Activated naive CD4-positive, alpha-beta T cell treated with anti-CD3 and anti-CD28 coated beads for 36 hours (primary cell): ENCODE results near the gene SCN11A. TPM values are rescaled to one million over a fixed set of nuclear protein-coding genes. Genes with fewer than 3 reads are reported as not detected.

ENCODE experiments used
- CTCF ChIA-PET: fragments of 350-600 bp; sonication (Branson Sonifier 250); formaldehyde crosslinking; loops from one replicate; lab custom pipeline; 2021; ENCODE audit warnings: antibody characterized with exemption; lab: Charles Lee
- DNase-seq: peaks from one replicate; pipeline ENCODE4 v3.0.0-alpha.2; 2020
- H3K27ac Mint-ChIP-seq: one replicate; pipeline ENCODE4 v1.8.0; 2021; ENCODE audit warnings: mild to moderate bottlenecking, mixed read lengths
- H3K27me3 Mint-ChIP-seq: one replicate; pipeline ENCODE4 v1.8.0; 2021; ENCODE audit warnings: low read depth, mixed read lengths
- H3K36me3 Mint-ChIP-seq: one replicate; pipeline ENCODE4 v1.8.0; 2021; ENCODE audit warnings: low read depth, mixed read lengths
- H3K4me1 Mint-ChIP-seq: one replicate; pipeline ENCODE4 v1.8.0; 2021; ENCODE audit warnings: low read depth, mixed read lengths
- H3K4me3 Mint-ChIP-seq: one replicate; pipeline ENCODE4 v1.8.0; 2021; ENCODE audit warnings: mild to moderate bottlenecking, moderate library complexity, mixed read lengths
- H3K9me3 Mint-ChIP-seq: one replicate; pipeline ENCODE4 v1.8.0; 2021; ENCODE audit warnings: mixed read lengths
- intact Hi-C: fragments of 100-400 bp; cut with micrococcal nuclease; formaldehyde crosslinking; loops from one replicate; pipeline ENCODE4 v1.15.1; 2023
- total RNA-seq, 2 experiments: library from RNA; stranded (reverse); gene quantifications; one replicate each; pipeline ENCODE4 v1.2.3, GENCODE V29; 2021

The SCN11A gene
- total RNA-seq, 2 experiments from 2014 or later = 0.05 TPM

DNA sequence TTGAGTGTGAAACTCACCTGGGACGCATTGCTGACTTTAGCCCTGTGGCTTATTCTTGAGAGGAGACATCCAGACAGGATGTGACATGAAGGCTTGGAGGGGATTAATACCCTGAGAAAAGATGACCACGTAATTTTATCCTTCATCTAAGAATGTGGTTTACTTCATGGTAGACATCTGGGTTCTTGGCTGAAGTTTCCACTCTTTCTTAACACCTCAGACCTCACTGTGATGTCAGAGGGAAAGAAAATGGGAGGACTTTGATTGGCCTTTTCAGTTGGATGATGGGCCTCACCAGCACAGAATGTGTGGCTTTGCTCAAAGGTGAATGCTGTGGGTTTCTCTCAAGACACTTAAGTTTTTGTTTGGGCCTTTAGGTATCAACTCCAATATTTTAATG, 39.2 kb upstream of the SCN11A start:
- Mint-ChIP-seq H3K9me3 (no peaks in the 10 kb centered on the region), H3K27ac (peak overlapping the region; percentile 26), H3K27me3 (no peaks in the 10 kb centered on the region), H3K4me3 (no peak overlapping the region), H3K4me1 (no peaks in the 10 kb centered on the region), H3K36me3 (peaks cover 15% of the 10 kb centered on the region)
- intact Hi-C loops = no loop called here
- DNase-seq = no peak
- CTCF ChIA-PET = no interaction called here

DNA sequence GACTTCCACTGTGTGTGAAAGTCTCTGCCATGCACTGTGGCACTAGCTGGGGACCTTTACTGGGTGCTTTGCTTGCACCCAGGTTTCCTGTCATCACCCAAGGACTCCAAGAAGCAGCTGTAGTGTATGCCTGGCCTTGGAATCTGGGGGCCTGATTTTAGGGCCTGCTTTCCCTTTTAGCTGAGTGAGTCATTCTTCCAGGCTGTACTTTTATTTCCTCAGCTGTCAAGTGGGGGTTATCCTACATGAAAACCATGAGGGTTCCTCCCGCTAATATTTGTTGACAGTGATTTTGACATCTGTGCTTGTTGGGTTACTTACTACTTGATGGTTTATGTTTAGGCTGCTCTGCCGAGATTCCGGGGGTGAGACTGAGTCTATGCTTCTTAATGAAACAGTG, 37.1 kb upstream of the SCN11A start:
- H3K4me3 Mint-ChIP-seq = no peak overlapping the region

DNA sequence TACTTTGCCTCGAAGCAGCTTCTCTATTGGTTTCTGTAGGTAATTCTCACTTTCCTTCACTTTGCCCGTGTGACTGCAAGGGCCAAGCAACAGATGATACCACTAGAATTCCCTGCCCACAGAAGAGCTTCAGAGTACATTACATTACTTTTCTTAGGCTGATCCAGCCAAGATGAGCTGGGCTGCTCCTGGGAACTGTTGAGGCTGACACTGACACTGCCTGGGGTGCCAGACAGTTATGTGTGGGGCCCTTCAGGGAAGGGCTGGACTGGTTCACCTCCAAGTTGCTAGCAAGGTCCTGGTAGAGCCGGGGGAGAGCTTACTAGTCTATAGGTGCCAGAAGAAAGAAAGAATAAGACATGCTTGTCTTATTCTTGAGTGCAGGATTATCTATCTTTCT, 36.7 kb upstream of the SCN11A start:
- CTCF ChIA-PET = interaction anchor here (2.3 kb wide), 1 partner anchor 204 kb away, joined by 7 read pairs; no protein-coding TSS in a partner anchor
- intact Hi-C loops = loop anchor here (1.0 kb wide), 1 partner anchor 19 kb away; the partner anchor contains the start of genes GORASP1 and TTC21A
- Mint-ChIP-seq H3K9me3 (no peaks in the 10 kb centered on the region), H3K27me3 (no peaks in the 10 kb centered on the region), H3K27ac (no peak overlapping the region), H3K36me3 (peaks cover 9% of the 10 kb centered on the region), H3K4me3 (no peak overlapping the region), H3K4me1 (peaks cover 1% of the 10 kb centered on the region)
- no peak for DNase-seq

More for the DNA sequence above, 37.1 kb upstream of the SCN11A start:
- Mint-ChIP-seq H3K27me3 (no peaks in the 10 kb centered on the region), H3K27ac (no peak overlapping the region), H3K9me3 (no peaks in the 10 kb centered on the region), H3K36me3 (peaks cover 10% of the 10 kb centered on the region), H3K4me1 (no peaks in the 10 kb centered on the region)
- intact Hi-C loops = loop anchor here (1.0 kb wide), 1 partner anchor 18 kb away; the partner anchor contains the start of genes GORASP1 and TTC21A
- no peak for DNase-seq
- CTCF ChIA-PET = interaction anchor here (0.6 to 2.3 kb wide), 2 partner anchors 108 to 204 kb away, joined by 3 to 7 read pairs; no protein-coding TSS in a partner anchor

DNA sequence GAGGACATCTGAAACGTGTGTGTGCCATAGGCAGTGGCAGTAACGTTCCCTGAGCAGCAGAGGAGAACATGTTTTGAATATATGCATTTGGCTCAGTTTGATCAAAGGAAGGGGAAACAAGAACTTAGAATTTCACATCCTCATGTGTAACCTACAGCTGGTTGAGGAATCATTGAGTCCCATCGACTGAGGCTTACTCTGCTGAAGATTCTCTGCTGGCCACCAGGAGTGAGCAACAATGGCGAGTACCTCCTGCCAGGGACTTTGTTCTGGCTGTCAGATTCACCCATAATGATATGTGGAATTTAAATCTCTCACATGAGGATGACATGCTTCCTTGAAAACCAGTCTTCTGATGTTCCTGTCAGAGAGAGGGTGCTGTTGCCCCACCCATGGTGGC, 34.4 kb upstream of the SCN11A start:
- Mint-ChIP-seq H3K36me3 (peaks cover 15% of the 10 kb centered on the region), H3K27ac (no peak overlapping the region), H3K4me3 (no peak overlapping the region), H3K4me1 (peaks cover 15% of the 10 kb centered on the region), H3K27me3 (no peaks in the 10 kb centered on the region), H3K9me3 (no peaks in the 10 kb centered on the region)
- CTCF ChIA-PET = interaction anchor here (0.9 to 1.3 kb wide), 2 partner anchors 11 to 17 kb away, joined by 3 read pairs; no protein-coding TSS in a partner anchor
- intact Hi-C loops = no loop called here
- no peak for DNase-seq

DNA sequence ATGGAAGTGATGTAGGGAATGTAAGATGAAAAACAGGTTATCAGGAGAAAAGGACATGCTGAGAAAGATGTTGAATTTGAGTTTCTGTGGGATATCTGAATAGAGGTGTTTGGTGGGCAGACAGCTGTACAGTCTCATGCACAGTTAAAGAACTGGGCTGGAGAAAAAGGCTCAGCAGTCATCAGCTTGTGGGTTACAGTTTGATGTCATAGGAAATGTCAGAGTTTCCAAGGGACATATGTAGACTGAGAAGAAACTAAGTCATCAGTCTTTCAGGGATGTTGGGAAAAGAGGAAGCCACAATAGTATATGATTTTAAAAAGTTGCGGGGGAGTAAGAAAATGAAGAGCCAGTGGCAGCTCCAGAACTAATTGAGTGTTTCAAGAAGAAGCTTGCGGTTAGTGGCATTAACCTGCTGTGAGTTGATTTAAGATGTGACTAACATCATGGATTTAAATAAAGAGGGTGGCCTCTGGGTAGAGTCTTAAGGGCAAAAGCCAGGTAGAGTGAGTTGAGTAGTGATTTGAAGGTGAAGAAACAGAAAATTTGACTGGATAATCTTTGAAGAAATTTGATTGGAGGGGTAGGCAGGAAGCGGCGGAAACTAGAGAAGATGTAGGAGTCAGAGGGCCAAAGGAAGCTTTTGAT, 31.0 kb upstream of the SCN11A start:
- intact Hi-C loops = no loop called here
- Mint-ChIP-seq H3K36me3 (peaks cover 15% of the 10 kb centered on the region), H3K9me3 (no peaks in the 10 kb centered on the region), H3K4me1 (peaks cover 15% of the 10 kb centered on the region), H3K27me3 (no peaks in the 10 kb centered on the region), H3K27ac (peak overlapping the region; percentile 73), H3K4me3 (no peak overlapping the region)
- CTCF ChIA-PET = interaction anchor here (1.0 to 1.2 kb wide), 2 partner anchors 206 to 210 kb away, joined by 3 read pairs; no protein-coding TSS in a partner anchor
- DNase-seq = no peak

DNA sequence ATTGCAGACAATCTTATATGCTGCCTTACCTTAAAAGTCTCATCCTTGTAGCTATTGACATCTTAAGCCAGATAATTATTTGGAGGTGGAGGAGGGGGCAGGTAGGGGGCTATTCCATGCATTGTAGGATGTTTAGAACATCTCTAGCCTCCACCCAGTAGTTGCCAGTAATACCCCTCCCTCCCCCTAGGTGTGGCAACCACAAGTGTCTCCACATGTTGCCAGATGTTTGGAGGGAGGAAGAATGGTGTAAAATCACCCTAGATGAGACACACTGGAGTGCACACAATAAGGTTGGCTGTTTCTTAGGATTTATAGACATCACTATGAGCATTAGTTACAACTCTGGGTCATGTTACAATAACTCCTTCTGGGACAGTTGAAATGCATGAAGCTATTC, 28.3 kb upstream of the SCN11A start:
- H3K27ac Mint-ChIP-seq = no peak overlapping the region
- H3K4me3 Mint-ChIP-seq = no peak overlapping the region
- no peaks in the 10 kb centered on the region for H3K9me3 Mint-ChIP-seq
- CTCF ChIA-PET = interaction anchor here (0.8 to 2.8 kb wide), 4 partner anchors 69 to 212 kb away, joined by 3 to 12 read pairs (median 3); no protein-coding TSS in a partner anchor
- peaks cover 23% of the 10 kb centered on the region for H3K36me3 Mint-ChIP-seq
- no peak for DNase-seq
- peaks cover 18% of the 10 kb centered on the region for H3K4me1 Mint-ChIP-seq
- intact Hi-C loops = no loop called here
- H3K27me3 Mint-ChIP-seq = no peaks in the 10 kb centered on the region

DNA sequence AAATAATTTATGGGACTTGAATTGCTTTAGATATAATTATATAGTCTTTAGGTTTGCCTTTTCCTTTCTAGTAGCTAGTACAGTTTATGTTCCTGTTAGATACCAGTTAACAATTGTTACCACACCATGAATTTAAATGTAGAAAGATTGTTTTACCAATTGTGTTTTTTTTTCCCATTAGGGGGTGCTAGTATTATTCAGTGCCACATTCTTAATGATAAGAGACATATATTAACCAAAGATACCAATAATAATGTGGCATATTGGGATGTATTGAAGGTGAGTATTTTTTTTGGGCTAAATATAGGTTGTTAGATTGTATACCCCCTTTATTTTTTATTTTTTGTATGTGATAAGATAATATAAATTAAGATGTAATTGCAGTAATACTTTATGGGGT, 27.8 kb upstream of the SCN11A start:
- no peak overlapping the region for H3K27ac Mint-ChIP-seq
- intact Hi-C loops = no loop called here
- peaks cover 18% of the 10 kb centered on the region for H3K4me1 Mint-ChIP-seq
- H3K27me3 Mint-ChIP-seq = no peaks in the 10 kb centered on the region
- CTCF ChIA-PET = interaction anchor here (0.8 to 2.8 kb wide), 3 partner anchors 70 to 212 kb away, joined by 3 to 12 read pairs (median 3); no protein-coding TSS in a partner anchor
- H3K9me3 Mint-ChIP-seq = no peaks in the 10 kb centered on the region
- no peak overlapping the region for H3K4me3 Mint-ChIP-seq
- peaks cover 24% of the 10 kb centered on the region for H3K36me3 Mint-ChIP-seq
- DNase-seq = no peak

DNA sequence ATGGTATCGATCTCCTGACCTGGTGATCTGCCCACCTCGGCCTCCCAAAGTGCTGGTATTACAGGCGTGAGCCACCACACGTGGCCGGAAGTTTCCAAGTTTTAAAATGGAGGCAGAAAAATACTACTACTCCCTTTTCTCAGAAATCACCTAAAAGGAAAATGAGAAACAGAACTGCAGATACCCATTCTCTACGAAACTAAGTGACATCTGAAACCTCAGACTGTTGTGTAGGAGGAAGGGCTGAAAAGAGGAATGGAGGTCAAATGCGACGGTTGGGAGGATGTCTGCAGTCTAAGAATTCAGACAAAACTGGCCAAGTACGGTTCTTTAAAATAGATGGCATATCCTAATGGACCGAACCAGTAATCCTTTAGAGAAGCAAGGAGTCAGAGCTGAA, 24.2 kb upstream of the SCN11A start:
- Mint-ChIP-seq H3K4me3 (no peak overlapping the region), H3K9me3 (no peaks in the 10 kb centered on the region), H3K4me1 (peaks cover 3% of the 10 kb centered on the region), H3K27ac (peak overlapping the region; percentile 13), H3K27me3 (no peaks in the 10 kb centered on the region), H3K36me3 (peaks cover 14% of the 10 kb centered on the region)
- no peak for DNase-seq
- CTCF ChIA-PET = no interaction called here
- intact Hi-C loops = no loop called here

DNA sequence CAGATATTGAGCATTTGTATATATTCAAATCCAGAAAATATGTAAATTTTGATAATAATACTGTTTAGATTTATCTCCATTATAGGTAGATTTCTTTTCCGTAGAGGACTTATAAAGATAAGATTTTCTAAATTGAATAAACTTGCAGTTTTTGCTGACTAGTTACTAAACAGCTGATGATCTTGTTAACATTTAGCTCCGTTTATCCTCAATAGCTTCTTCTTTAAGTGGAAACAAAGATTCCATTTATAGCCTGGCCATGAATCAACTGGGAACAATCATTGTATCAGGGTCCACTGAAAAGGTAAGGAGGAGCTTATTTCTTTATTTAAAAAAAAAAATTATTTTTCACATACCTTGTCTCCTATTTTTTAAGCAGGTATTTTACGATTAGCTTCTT, 16.8 kb upstream of the SCN11A start:
- Mint-ChIP-seq H3K4me1 (peaks cover 5% of the 10 kb centered on the region), H3K4me3 (no peak overlapping the region), H3K27ac (no peak overlapping the region), H3K36me3 (peaks cover 10% of the 10 kb centered on the region), H3K27me3 (no peaks in the 10 kb centered on the region), H3K9me3 (no peaks in the 10 kb centered on the region)
- DNase-seq = no peak
- CTCF ChIA-PET = interaction anchor here (0.9 to 1.4 kb wide), 2 partner anchors 17 to 548 kb away, joined by 3 read pairs; no protein-coding TSS in a partner anchor
- intact Hi-C loops = no loop called here

DNA sequence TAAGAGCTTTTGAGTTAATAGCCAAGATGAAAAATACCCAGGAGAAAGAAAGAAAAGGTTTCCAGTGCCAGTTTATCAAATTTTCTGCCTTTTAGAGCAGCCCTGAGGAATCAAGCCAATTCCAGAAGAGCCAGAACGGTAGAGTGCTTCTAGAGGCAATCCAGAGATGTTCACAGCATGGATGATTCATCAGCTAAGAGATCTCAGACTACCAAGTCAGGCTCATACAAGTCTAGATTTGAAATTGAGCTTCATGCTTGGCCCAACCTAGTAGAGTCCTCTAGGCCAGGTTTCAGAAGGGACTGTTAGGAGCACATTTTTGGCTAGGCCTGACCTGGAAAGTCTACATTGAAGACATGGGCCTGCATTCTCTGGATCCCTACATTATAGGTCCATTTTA, 15.5 kb upstream of the SCN11A start:
- no peaks in the 10 kb centered on the region for H3K27me3 Mint-ChIP-seq
- intact Hi-C loops = no loop called here
- CTCF ChIA-PET = interaction anchor here (0.8 to 1.2 kb wide), 2 partner anchors 37 to 68 kb away, joined by 3 to 4 read pairs; no protein-coding TSS in a partner anchor
- peaks cover 8% of the 10 kb centered on the region for H3K36me3 Mint-ChIP-seq
- peaks cover 12% of the 10 kb centered on the region for H3K4me1 Mint-ChIP-seq
- no peak for DNase-seq
- no peaks in the 10 kb centered on the region for H3K9me3 Mint-ChIP-seq
- no peak overlapping the region for H3K4me3 Mint-ChIP-seq
- no peak overlapping the region for H3K27ac Mint-ChIP-seq

DNA sequence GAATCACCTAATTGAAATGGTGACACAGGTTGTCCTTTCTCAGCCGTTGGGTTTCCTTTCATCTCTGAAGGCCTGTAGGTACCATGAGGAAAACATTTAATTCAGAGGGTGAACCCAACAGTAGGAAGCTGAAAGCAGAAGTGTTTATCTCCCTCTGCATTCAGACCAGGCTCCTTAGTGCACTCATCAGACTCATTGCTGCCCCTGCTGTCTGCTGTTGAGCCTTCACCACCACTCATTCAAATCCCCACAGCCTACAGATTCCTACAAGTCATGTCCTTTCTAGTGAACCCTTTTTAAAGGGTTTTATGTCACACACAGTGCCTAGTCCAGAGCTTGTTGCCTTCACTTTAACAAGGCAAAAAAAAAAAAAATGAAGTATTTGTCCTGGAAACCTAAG, 13.5 kb upstream of the SCN11A start:
- H3K36me3 Mint-ChIP-seq = peaks cover 6% of the 10 kb centered on the region
- H3K9me3 Mint-ChIP-seq = no peaks in the 10 kb centered on the region

DNA sequence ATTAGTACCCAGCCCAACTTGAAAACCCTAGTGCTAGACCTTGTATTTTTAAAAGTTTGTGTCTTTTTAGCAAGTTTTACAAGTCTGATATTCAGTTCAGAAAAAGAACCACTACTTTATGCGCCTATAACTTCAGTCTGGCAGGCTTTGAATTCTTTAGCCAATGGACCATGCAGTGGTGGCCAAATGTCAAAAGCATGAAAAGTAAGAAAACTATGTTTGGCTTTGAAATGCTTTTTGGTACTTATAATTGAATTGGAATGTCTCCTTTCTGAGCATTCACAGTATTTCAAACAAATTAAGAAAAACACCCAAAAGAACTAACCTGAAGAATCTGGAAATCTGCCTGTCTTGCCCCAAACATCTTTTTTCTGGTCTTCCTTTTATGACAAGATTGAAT, 12.9 kb upstream of the SCN11A start:
- CTCF ChIA-PET = interaction anchor here (0.6 kb wide), 1 partner anchor 177 kb away, joined by 4 read pairs; no protein-coding TSS in a partner anchor
- Mint-ChIP-seq H3K4me3 (no peak overlapping the region), H3K9me3 (no peaks in the 10 kb centered on the region), H3K27ac (no peak overlapping the region), H3K27me3 (no peaks in the 10 kb centered on the region), H3K4me1 (peaks cover 21% of the 10 kb centered on the region), H3K36me3 (peaks cover 5% of the 10 kb centered on the region)
- DNase-seq = no peak
- intact Hi-C loops = no loop called here

More for the DNA sequence above, 13.5 kb upstream of the SCN11A start:
- no peak overlapping the region for H3K27ac Mint-ChIP-seq
- CTCF ChIA-PET = interaction anchor here (0.6 to 1.0 kb wide), 2 partner anchors 65 to 177 kb away, joined by 4 read pairs; no protein-coding TSS in a partner anchor
- peak; percentile 42 for DNase-seq
- intact Hi-C loops = no loop called here
- no peaks in the 10 kb centered on the region for H3K27me3 Mint-ChIP-seq
- H3K4me3 Mint-ChIP-seq = no peak overlapping the region
- H3K4me1 Mint-ChIP-seq = peaks cover 21% of the 10 kb centered on the region
